NT2/D1 (cell line): ENCODE results near the gene TTYH3.

ENCODE experiments used
- DNase-seq: peaks from one replicate; pipeline ENCODE4 v3.0.0-alpha.2; 2011; ENCODE audit warnings: low read depth, low spot score
- H3K27me3 ChIP-seq: 2 replicates; pipeline ENCODE4 v1.6.0; 2011; ENCODE audit warnings: mild to moderate bottlenecking; ENCODE audit not compliant: insufficient read length, insufficient read depth
- H3K36me3 ChIP-seq: 2 replicates; pipeline ENCODE4 v1.6.1; 2011; ENCODE audit warnings: mild to moderate bottlenecking, low read length, mixed read lengths; ENCODE audit not compliant: insufficient read depth, insufficient read length
- H3K4me1 ChIP-seq: 2 replicates; pipeline ENCODE4 v1.5.1; 2011; ENCODE audit not compliant: insufficient read depth, insufficient read length
- H3K4me3 ChIP-seq: 2 replicates; pipeline ENCODE4 v1.5.1; 2011; ENCODE audit warnings: low read depth; ENCODE audit not compliant: insufficient read length
- H3K9ac ChIP-seq: 2 replicates; pipeline ENCODE4 v1.6.0; 2011; ENCODE audit warnings: low read depth; ENCODE audit not compliant: insufficient read length
- H3K9me3 ChIP-seq: 2 replicates; pipeline ENCODE4 v1.5.1; 2011; ENCODE audit warnings: mild to moderate bottlenecking, low read length; ENCODE audit not compliant: insufficient read depth
- SUZ12 ChIP-seq: IDR thresholded peaks from 2 replicates; pipeline ENCODE4 v1.6.1; 2011; ENCODE audit not compliant: insufficient read length, insufficient read depth; ENCODE audit errors: extremely low read depth
- YY1 ChIP-seq: IDR thresholded peaks from 2 replicates; pipeline ENCODE4 v1.6.1; 2011; ENCODE audit not compliant: insufficient read length, insufficient read depth
- ZNF274 ChIP-seq: IDR thresholded peaks from 2 replicates; pipeline ENCODE4 v1.6.1; 2011; ENCODE audit warnings: mild to moderate bottlenecking, low read depth, low read length

Gene TTYH3

GRCh38 chr7:2638224-2638991 is 6.6 kb downstream of the TTYH3 start:
- H3K4me3 ChIP-seq, result no peak overlapping the region
- H3K9ac ChIP-seq, result peak overlapping the region; percentile 56
- no peak for DNase-seq
- H3K9me3 ChIP-seq, result no peaks in the 10 kb centered on the region
- TF ChIP-seq SUZ12, result no peak
- peaks cover 63% of the 10 kb centered on the region for H3K36me3 ChIP-seq
- H3K27me3 ChIP-seq, result no peaks in the 10 kb centered on the region
- H3K4me1 ChIP-seq, result peaks cover 59% of the 10 kb centered on the region

- no peaks in the 10 kb centered on the region for H3K9me3 ChIP-seq
- H3K27me3 ChIP-seq, result no peaks in the 10 kb centered on the region
- no peak for TF ChIP-seq ZNF274
- TF ChIP-seq SUZ12, result no peak
- TF ChIP-seq YY1, result no peak
- H3K36me3 ChIP-seq, result peaks cover 67% of the 10 kb centered on the region
- H3K4me3 ChIP-seq, result no peak overlapping the region
- peaks cover 57% of the 10 kb centered on the region for H3K4me1 ChIP-seq
- H3K9ac ChIP-seq, result no peak overlapping the region
- no peak for DNase-seq
Observed at GRCh38 chr7:2639181-2639681, 7.4 kb downstream of the TTYH3 start.

GRCh38 chr7:2639695-2640481 is 8.1 kb downstream of the TTYH3 start:
- H3K4me3 ChIP-seq, result no peak overlapping the region
- DNase-seq, result no peak
- no peaks in the 10 kb centered on the region for H3K9me3 ChIP-seq
- H3K9ac ChIP-seq, result peak overlapping the region; percentile 52
- TF ChIP-seq ZNF274, result no peak
- TF ChIP-seq YY1, result no peak
- no peak for TF ChIP-seq SUZ12
- peaks cover 61% of the 10 kb centered on the region for H3K4me1 ChIP-seq
- peaks cover 66% of the 10 kb centered on the region for H3K36me3 ChIP-seq
- no peaks in the 10 kb centered on the region for H3K27me3 ChIP-seq

GRCh38 chr7:2640482-2640830 is 8.7 kb downstream of the TTYH3 start:
- H3K4me1 ChIP-seq, result peaks cover 61% of the 10 kb centered on the region
- peaks cover 61% of the 10 kb centered on the region for H3K36me3 ChIP-seq
- peak overlapping the region; percentile 52 for H3K9ac ChIP-seq
- H3K27me3 ChIP-seq, result no peaks in the 10 kb centered on the region
- no peaks in the 10 kb centered on the region for H3K9me3 ChIP-seq
- no peak overlapping the region for H3K4me3 ChIP-seq
- no peak for DNase-seq
- TF ChIP-seq YY1 (no peak), ZNF274 (no peak), SUZ12 (no peak)

GRCh38 chr7:2640846-2641316 is 9.1 kb downstream of the TTYH3 start:
- no peaks in the 10 kb centered on the region for H3K27me3 ChIP-seq
- H3K4me3 ChIP-seq, result no peak overlapping the region
- peaks cover 59% of the 10 kb centered on the region for H3K36me3 ChIP-seq
- H3K9ac ChIP-seq, result peak overlapping the region; percentile 52
- no peak for TF ChIP-seq SUZ12
- TF ChIP-seq ZNF274, result no peak
- no peak for TF ChIP-seq YY1
- H3K4me1 ChIP-seq, result peaks cover 61% of the 10 kb centered on the region
- DNase-seq, result no peak
- no peaks in the 10 kb centered on the region for H3K9me3 ChIP-seq

DNA sequence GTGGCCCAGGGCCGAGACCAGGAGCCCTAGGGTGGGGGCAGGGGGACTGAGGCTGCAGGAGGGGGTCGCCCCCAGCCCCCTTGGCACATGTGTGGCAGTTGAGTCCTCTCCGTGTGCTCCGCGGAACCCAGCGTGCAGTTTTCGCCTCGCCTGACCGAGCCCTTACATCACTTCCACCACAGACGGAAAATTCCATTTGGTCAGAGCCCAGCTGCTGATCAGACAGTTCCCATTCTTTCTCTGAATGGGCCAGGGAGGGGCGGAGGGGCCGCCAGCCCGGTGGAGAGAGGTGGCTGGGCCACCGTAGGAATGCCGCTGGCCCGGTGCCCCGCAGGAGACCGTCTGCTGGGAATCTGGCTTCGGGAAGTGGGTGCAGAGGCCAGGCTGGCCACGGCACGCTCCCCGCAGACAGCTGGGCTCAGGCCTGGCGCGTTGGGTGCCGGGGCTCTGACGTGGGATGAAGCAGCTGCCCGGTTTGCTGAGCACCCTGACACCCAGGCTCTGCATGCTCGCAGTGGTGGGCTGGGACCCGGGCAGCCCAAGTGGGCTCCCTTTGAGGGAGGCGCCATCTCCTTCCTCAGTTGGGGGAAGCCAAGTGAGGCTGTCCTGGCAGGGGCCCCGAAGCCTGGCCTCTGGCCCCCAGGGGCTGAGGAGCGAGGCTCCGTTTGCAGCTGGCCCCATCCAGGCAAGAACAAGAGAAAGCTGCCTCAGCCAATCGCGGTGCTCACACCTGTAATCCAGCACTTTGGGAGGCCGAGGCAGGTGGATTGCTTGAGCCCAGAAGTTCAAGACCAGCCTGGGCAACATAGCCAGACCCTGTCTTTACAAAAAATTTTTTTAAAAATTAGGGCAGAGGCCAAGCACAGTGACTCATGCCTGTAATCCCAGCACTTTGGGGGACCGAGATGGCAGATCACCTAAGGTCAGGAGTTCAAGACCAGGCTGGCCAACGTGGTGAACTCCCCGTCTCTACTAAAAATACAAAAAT is 9.9 kb downstream of the TTYH3 start:
- Histone ChIP-seq H3K9ac (peak overlapping the region; percentile 52), H3K36me3 (peaks cover 59% of the 10 kb centered on the region), H3K27me3 (no peaks in the 10 kb centered on the region), H3K4me3 (peak overlapping the region; percentile 8), H3K4me1 (peaks cover 59% of the 10 kb centered on the region), H3K9me3 (no peaks in the 10 kb centered on the region)
- DNase-seq, result peak; percentile 84
- TF ChIP-seq SUZ12 (no peak), YY1 (no peak), ZNF274 (no peak)
